DMS 273 (cell line): ENCODE data around the gene PDS5B.
"Not testable (repeated sequence)": the region's sequence is repeated elsewhere in the genome, so short reads cannot be mapped to it uniquely, and the experiment has no call there.

Experiments used
- DNase-seq: peaks from one replicate; lab custom pipeline; 2025; ENCODE audit not compliant: unreplicated experiment; lab: John Stamatoyannopoulos, UW

Gene PDS5B

GRCh38 chr13:32586080-32586900 is at the start of gene PDS5B:
TSS of gene PDS5B (plus strand) at chr13:32586452. CDS start at chr13:32648773, 62,321 bp downstream.
- peak; percentile 96 for DNase-seq

GRCh38 chr13:32537580-32538142 is 48.6 kb upstream of the PDS5B start:
- DNase-seq: peak; percentile 45

GRCh38 chr13:32538143-32538620 is 48.1 kb upstream of the PDS5B start:
- DNase-seq: peak; percentile 70

GRCh38 chr13:32538621-32539246 is 47.5 kb upstream of the PDS5B start, which contains the start of gene N4BP2L2:
TSS of gene N4BP2L2 (minus strand) at chr13:32538795. CDS start at chr13:32537027, 1,768 bp downstream.
- DNase-seq: peak; percentile 97

- no peak for DNase-seq
Observed at GRCh38 chr13:32542221-32542620, 44.0 kb upstream of the PDS5B start.

- no peak for DNase-seq
Observed at GRCh38 chr13:32545083-32545482, 41.2 kb upstream of the PDS5B start.

- DNase-seq: no peak
Observed at GRCh38 chr13:32548837-32549236, 37.4 kb upstream of the PDS5B start.

GRCh38 chr13:32549788-32550187 is 36.5 kb upstream of the PDS5B start:
- DNase-seq: no peak

GRCh38 chr13:32553720-32554119 is 32.5 kb upstream of the PDS5B start:
- no peak for DNase-seq

GRCh38 chr13:32555613-32556012 is 30.6 kb upstream of the PDS5B start:
- no peak for DNase-seq

- not testable (repeated sequence) for DNase-seq
Observed at GRCh38 chr13:32560842-32561241, 25.4 kb upstream of the PDS5B start.

GRCh38 chr13:32575687-32576086 is 10.6 kb upstream of the PDS5B start:
- not testable (repeated sequence) for DNase-seq

- no peak for DNase-seq
Observed at GRCh38 chr13:32577032-32577431, 9.2 kb upstream of the PDS5B start.

- peak; percentile 29 for DNase-seq
Observed at GRCh38 chr13:32581177-32581786, 5.0 kb upstream of the PDS5B start.

- no peak for DNase-seq
Observed at GRCh38 chr13:32582281-32582680, 4.0 kb upstream of the PDS5B start.

GRCh38 chr13:32582991-32583390 is 3.3 kb upstream of the PDS5B start:
- DNase-seq: no peak

GRCh38 chr13:32585550-32586079 is 637 bp upstream of the PDS5B start:
- DNase-seq: peak; percentile 25

- peak; percentile 81 for DNase-seq
Observed at GRCh38 chr13:32587011-32587810, 959 bp downstream of the PDS5B start.

- DNase-seq: peak; percentile 29
Observed at GRCh38 chr13:32587811-32588170, 1.5 kb downstream of the PDS5B start.

- no peak for DNase-seq
Observed at GRCh38 chr13:32588736-32589135, 2.5 kb downstream of the PDS5B start.
